A673 (cell line): Measurements from ENCODE around the gene ANKS1B. TPM values are rescaled to one million over a fixed set of nuclear protein-coding genes. Genes with fewer than 3 reads are reported as not detected.

Experiments used
- BruUV-seq: library from RNA; stranded (reverse); fragments of 400-500 nt; replicated peaks from 2 replicates; lab custom pipeline; 2021; lab: Mats Ljungman, UMichigan
- CTCF ChIA-PET: fragments of 300-600 bp; sonication (Branson Sonifier 250); formaldehyde crosslinking; loops from one replicate; lab custom pipeline; 2022; ENCODE audit warnings: antibody characterized with exemption; lab: Charles Lee
- POLR2A ChIA-PET: fragments of 300-600 bp; sonication (Branson Sonifier 250); formaldehyde crosslinking; loops from one replicate; lab custom pipeline; 2022; ENCODE audit warnings: antibody characterized with exemption; ENCODE audit not compliant: low non-redundant PET; lab: Charles Lee
- DNase-seq: peaks from one replicate; pipeline ENCODE4 v3.0.0-alpha.2; 2015; ENCODE audit warnings: low spot score
- H3K27ac ChIP-seq: fragments of 200-600 bp; sonication (generic); 2 replicates; pipeline ENCODE4 v1.5.1; 2016; ENCODE audit warnings: mixed run types, low read depth, mild to moderate bottlenecking, mixed read lengths, antibody characterized with exemption, low read length; ENCODE audit not compliant: poor library complexity, severe bottlenecking
- H3K27me3 ChIP-seq: fragments of 200-600 bp; sonication (generic); replicated peaks from 2 replicates; pipeline ENCODE4 v1.6.1; 2017; ENCODE audit warnings: mixed run types, low read depth, mild to moderate bottlenecking, mixed read lengths, antibody characterized with exemption, low read length; ENCODE audit not compliant: insufficient read depth, poor library complexity
- H3K36me3 ChIP-seq: fragments of 200-600 bp; sonication (generic); 2 replicates; pipeline ENCODE4 v1.6.1; 2016; ENCODE audit warnings: mixed run types, mild to moderate bottlenecking, mixed read lengths, antibody characterized with exemption, low read length; ENCODE audit not compliant: insufficient read depth, poor library complexity, severe bottlenecking
- H3K4me1 ChIP-seq: fragments of 200-600 bp; sonication (generic); 2 replicates; pipeline ENCODE4 v1.6.1; 2017; ENCODE audit warnings: mixed run types, mild to moderate bottlenecking, mixed read lengths, antibody characterized with exemption, low read length; ENCODE audit not compliant: insufficient read depth, poor library complexity, severe bottlenecking
- H3K4me3 ChIP-seq: fragments of 200-600 bp; sonication (generic); 2 replicates; pipeline ENCODE4 v1.5.1; 2016; ENCODE audit warnings: low read depth, mixed run types, mild to moderate bottlenecking, mixed read lengths, low read length; ENCODE audit not compliant: poor library complexity, severe bottlenecking
- H3K9me3 ChIP-seq: fragments of 200-600 bp; sonication (generic); 2 replicates; pipeline ENCODE4 v1.6.1; 2016; ENCODE audit warnings: mixed run types, low read depth, mild to moderate bottlenecking, mixed read lengths, antibody characterized with exemption, low read length; ENCODE audit not compliant: poor library complexity, severe bottlenecking
- CTCF ChIP-seq: fragments of 300-800, 200-600 bp; sonication (generic); conservative IDR thresholded peaks from 2 replicates; pipeline ENCODE4 v1.5.1; 2017; ENCODE audit warnings: low read depth, mild to moderate bottlenecking, antibody characterized with exemption, low read length, moderate library complexity, mixed read lengths
- EZH2 ChIP-seq: fragments of 200-600 bp; sonication (generic); IDR thresholded peaks from 2 replicates; pipeline ENCODE4 v1.6.1; 2017; ENCODE audit warnings: borderline replicate concordance, low read depth, mild to moderate bottlenecking, mixed read lengths, antibody characterized with exemption, low read length; ENCODE audit not compliant: poor library complexity, severe bottlenecking
- intact Hi-C: fragments of 100-400 bp; cut with micrococcal nuclease; formaldehyde crosslinking; loops from one replicate; pipeline ENCODE4 v1.10.0; 2022; ENCODE audit not compliant: unreplicated experiment
- total RNA-seq: library from RNA; stranded (reverse); gene quantifications from 2 replicates; pipeline ENCODE4 v1.2.3, GENCODE V29; 2021

Gene ANKS1B
- total RNA-seq, 1 experiment from 2014 or later = 0.99 TPM

- DNase-seq = no peak
- ChIA-PET CTCF (interaction anchor here (0.7 kb wide), 1 partner anchor 9 kb away, joined by 3 read pairs; no protein-coding TSS in a partner anchor), POLR2A (no interaction called here)
- no TSS peak for BruUV-seq
- no peaks in the 10 kb centered on the region for H3K9me3 ChIP-seq
- no peak overlapping the region for H3K4me3 ChIP-seq
- no peaks in the 10 kb centered on the region for H3K4me1 ChIP-seq
- no peaks in the 10 kb centered on the region for H3K27me3 ChIP-seq
- intact Hi-C loops = no loop called here
- TF ChIP-seq CTCF = no peak
- no peak for TF ChIP-seq EZH2
- H3K36me3 ChIP-seq = no peaks in the 10 kb centered on the region
- H3K27ac ChIP-seq = no peak overlapping the region
Observed at GRCh38 chr12:99611117-99611516, 373.6 kb downstream of the ANKS1B start.

GRCh38 chr12:99609455-99610181 lies 375.1 kb downstream of the ANKS1B start:
- no peak for DNase-seq
- BruUV-seq = no TSS peak
- ChIA-PET CTCF (no interaction called here), POLR2A (no interaction called here)
- TF ChIP-seq CTCF (no peak), EZH2 (no peak)
- H3K4me1 ChIP-seq = no peaks in the 10 kb centered on the region
- intact Hi-C loops = no loop called here
- no peak overlapping the region for H3K27ac ChIP-seq
- no peaks in the 10 kb centered on the region for H3K27me3 ChIP-seq
- no peak overlapping the region for H3K4me3 ChIP-seq
- H3K9me3 ChIP-seq = no peaks in the 10 kb centered on the region
- no peaks in the 10 kb centered on the region for H3K36me3 ChIP-seq

GRCh38 chr12:99600388-99600787 lies 384.3 kb downstream of the ANKS1B start:
- DNase-seq = no peak
- intact Hi-C loops = no loop called here

More at GRCh38 chr12:99600388-99600787, 384.3 kb downstream of the ANKS1B start:
- ChIA-PET POLR2A (no interaction called here), CTCF (no interaction called here)
- BruUV-seq = no TSS peak
- H3K27me3 ChIP-seq = no peaks in the 10 kb centered on the region
- H3K27ac ChIP-seq = no peak overlapping the region
- no peaks in the 10 kb centered on the region for H3K4me1 ChIP-seq
- TF ChIP-seq EZH2 (no peak), CTCF (no peak)
- H3K4me3 ChIP-seq = no peak overlapping the region
- H3K9me3 ChIP-seq = no peaks in the 10 kb centered on the region
- H3K36me3 ChIP-seq = no peaks in the 10 kb centered on the region
